ENCODE measurements around the gene PICK1.

GRCh38 chr22:38026130-38027111 lies 30.8 kb upstream of the PICK1 start:
- TF ChIP-seq POLR2A (IDR thresholded peaks at IDR 0.05) = no peak
- no peak for TF ChIP-seq CTCF (IDR thresholded peaks at IDR 0.05)
